Fibroblast of villous mesenchyme (primary cell): ENCODE measurements around the gene SIN3A. TPM values are rescaled to one million over a fixed set of nuclear protein-coding genes. Genes with fewer than 3 reads are reported as not detected.
"Not testable (repeated sequence)": the region's sequence is repeated elsewhere in the genome, so short reads cannot be mapped to it uniquely, and the experiment has no call there.

Source experiments
- DNase-seq: peaks from one replicate; pipeline ENCODE4 v3.0.0-alpha.2; 2010; ENCODE audit warnings: low read depth
- H3K4me3 ChIP-seq: 2 replicates; pipeline ENCODE4 v1.5.1; 2011; ENCODE audit warnings: low read depth, mild to moderate bottlenecking, low read length
- CTCF ChIP-seq: IDR thresholded peaks from 2 replicates; pipeline ENCODE4 v1.5.1; 2012; ENCODE audit warnings: low read depth, mild to moderate bottlenecking, low read length; ENCODE audit not compliant: insufficient read depth
- total RNA-seq: library from RNA; depleted of rRNA; stranded (reverse); fragments of >200 nt; gene quantifications from 2 replicates; pipeline ENCODE4 v1.2.3, GENCODE V29; 2012

Gene SIN3A
- total RNA-seq = 29.0 and 35.0 TPM in 2 replicates

GRCh38 chr15:75451674-75452363, at the start of gene SIN3A:
SIN3A (minus strand) TSS chr15:75451690; CDS start chr15:75430375, 21,315 bp downstream.
- DNase-seq = peak; percentile 100
- TF ChIP-seq CTCF = no peak
- H3K4me3 ChIP-seq = peak within 1 kb of the TSS; percentile 94

DNA sequence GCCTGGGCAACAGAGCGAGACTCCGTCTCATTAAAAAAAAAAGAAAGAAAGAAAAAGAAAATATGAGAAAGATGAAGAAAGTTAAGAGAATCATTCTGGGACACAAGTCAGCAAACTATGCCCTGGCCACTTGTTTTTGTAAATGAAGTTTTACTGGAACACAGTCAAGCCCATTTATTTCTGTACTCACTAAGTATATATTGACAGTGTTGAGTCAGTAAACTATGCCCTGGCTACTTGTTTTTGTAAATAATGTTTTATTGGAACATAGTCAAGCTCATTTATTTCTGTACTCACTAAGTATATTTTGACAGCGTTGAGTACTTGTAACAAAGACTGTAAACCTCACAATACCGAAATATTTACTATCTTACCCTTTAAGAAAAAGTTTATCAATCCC, 42.2 kb upstream of the SIN3A start:
- H3K4me3 ChIP-seq = no peak overlapping the region
- DNase-seq = peak; percentile 48
- TF ChIP-seq CTCF = no peak

DNA sequence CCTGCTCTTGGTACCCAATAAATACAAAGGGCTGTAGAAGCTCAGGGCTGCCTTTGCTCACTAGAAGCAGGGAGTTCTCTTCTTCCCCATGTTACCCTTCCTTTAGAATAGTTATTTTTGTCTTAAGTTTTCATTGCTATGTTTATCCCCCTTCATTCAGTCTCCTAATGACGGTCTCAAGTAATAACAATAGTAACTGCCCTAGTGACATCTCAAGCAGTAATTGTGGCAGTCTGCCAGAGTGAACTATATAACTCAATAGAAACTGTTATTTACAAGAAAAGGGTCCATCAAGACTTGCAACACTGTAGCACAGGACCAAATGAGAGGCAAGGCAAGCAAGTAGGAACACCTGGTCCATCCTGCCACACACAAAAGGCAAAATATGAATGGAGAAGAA, 32.5 kb upstream of the SIN3A start:
- H3K4me3 ChIP-seq = no peak overlapping the region
- DNase-seq = no peak
- no peak for TF ChIP-seq CTCF

DNA sequence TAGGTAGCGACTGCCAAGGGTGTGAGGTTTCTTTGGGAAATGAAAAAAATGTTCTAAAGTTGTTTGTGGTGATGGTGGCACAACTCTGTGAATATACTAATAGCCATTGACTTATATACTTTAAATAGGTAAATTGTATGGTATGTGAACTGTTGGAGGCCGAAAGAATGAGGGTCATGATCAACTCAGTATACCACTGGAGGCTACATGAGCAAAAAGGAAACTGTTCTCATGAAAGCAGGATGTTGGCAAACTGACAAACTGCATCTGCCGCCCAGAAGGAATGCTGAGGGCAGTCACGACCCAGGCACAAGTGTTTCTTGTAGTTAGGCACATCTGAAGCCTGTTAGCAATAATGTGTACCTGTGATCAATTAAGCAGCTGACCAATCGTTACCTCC, 32.1 kb upstream of the SIN3A start:
- DNase-seq, H3K4me3 ChIP-seq: not testable (repeated sequence)

- DNase-seq = no peak
- no peak overlapping the region for H3K4me3 ChIP-seq
- no peak for TF ChIP-seq CTCF
These were observed 31.6 kb upstream of the SIN3A start for GRCh38 chr15:75483106-75483505.

DNA sequence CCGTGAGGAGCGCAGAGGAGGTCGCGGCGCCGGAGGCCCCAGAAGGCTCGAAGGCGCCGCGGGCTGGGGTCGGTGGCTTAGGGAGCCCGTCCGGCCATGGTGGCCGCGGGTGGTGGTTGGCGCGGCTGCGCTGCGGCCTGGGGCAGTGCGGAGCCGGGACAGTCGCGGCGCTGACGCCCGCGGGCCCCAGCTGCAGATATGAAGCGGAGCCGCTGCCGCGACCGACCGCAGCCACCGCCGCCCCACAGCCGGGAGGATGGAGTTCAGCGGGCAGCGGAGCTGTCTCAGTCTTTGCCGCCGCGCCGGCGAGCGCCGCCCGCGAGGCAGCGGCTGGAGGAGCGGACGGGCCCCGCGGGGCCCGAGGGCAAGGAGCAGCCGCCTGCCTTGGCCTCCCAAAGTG, 29.0 kb upstream of the SIN3A start:
- not testable (repeated sequence) for DNase-seq

DNA sequence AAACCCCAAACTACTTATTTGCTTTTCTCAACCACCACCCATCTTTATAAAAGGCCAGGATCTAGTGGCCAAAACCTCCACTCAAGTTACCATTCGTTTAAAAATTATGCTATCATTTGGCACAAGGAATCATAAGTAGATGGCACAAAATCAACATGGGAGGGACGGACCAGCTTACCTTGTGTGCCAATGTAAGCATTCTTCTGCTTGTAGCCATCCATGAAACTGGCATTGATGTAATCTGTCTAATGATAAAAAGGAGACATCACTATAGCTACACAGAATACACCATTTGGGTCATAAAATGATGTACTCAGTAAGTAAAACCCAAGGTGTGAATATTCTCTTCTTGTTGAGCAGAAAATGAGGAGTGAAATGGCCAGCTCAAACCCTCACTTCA, 28.2 kb upstream of the SIN3A start:
- H3K4me3 ChIP-seq = no peak overlapping the region
- TF ChIP-seq CTCF = no peak
- no peak for DNase-seq

More for the DNA sequence above, 29.0 kb upstream of the SIN3A start:
- H3K4me3 ChIP-seq = not testable (repeated sequence)

DNA sequence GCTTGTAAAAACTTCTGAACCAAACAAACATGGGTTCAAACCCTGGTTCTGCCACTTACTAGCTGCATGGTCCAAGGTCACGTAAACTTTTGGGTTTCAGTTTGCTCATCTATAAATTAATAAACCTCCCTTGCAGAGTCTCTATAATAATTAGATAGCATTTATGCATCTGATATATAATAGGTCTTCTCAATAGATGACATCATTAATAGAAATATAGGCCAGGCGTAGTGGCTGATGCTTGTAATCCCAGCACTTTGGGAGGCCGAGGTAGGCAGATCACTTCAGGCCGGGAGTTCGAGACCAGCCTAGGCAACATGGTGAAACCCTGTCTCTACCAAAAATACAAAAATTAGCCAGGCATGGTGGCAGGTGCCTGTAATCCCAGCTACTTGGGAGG, 25.6 kb upstream of the SIN3A start:
- H3K4me3 ChIP-seq, DNase-seq: not testable (repeated sequence)
